IPS-NIHi7 (cell line): ENCODE results near the gene KLC3.
A peak's percentile ranks its signal among the peaks of the same experiment; 100 is the strongest.
"Not testable (repeated sequence)": the region's sequence is repeated elsewhere in the genome, so short reads cannot be mapped to it uniquely, and the experiment has no call there.

Source experiments
- DNase-seq: peaks from one replicate; pipeline ENCODE4 v3.0.0; 2012; ENCODE audit warnings: mixed read lengths; ENCODE audit errors: extremely low spot score

KLC3 gene

GRCh38 chr19:45340232-45340898 lies at the start of gene KLC3:
Gene KLC3 (plus strand): TSS chr19:45340750. CDS start chr19:45345542, 4,792 bp downstream.
- DNase-seq = peak; percentile 91

DNA sequence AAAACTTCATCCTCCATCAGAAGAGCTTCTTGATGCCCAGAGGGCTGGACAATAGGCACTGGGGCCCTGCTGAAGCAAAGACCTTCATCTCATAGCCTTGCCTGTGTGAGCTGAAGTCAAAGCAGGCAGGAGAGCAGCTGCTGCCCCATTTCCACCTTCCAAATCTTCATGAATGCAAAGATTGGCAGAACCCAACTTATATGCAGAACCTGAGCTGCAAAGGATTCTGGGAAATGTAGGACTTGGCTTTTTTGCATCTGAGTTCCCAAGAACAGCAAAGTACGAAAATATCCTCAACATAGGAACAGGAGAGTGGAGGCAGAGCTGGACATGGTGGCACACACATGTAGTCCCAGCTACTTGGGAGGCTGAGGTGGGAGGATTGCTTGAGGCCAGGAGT lies 48.7 kb upstream of the KLC3 start:
- DNase-seq = no peak

DNA sequence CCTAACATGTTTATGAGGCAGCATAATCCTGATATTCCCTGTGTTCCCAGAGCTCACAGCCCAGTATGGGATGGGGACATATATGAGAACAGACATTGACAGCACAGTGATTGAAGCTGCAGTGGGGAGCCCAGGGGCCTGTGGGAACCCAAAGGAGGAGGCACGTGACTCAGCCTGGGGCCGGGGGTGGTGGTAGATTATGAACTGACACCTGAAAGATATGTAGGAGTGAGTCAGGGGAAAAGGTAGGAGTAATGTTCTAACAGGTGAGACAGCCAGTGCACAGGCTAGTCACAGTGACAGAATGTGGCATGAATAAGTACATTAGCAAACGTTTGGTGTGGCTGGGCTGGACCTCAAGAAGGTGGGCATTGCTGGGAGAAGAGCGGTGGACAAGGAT lies 46.9 kb upstream of the KLC3 start:
- DNase-seq = no peak

GRCh38 chr19:45294291-45295029 lies 46.1 kb upstream of the KLC3 start:
- DNase-seq = no peak

DNA sequence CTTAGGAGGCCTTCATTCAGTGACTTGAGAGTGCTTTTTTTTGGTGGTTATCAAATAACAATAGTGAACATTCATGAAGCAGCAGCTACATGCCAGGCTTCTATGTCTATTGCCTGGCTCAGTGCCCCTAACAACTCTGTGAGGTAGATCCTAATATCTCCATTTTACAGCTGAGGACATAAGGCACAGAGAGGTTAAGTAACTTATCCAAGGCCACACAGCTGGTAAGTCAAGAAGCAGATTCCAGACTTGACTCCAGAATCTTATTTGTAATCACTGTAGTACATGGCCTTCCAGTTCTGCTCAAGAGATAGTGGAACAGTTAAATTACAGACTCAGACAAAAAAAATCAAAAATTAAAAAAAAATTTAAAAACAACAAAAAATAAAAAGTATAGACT lies 44.7 kb upstream of the KLC3 start:
- no peak for DNase-seq

DNA sequence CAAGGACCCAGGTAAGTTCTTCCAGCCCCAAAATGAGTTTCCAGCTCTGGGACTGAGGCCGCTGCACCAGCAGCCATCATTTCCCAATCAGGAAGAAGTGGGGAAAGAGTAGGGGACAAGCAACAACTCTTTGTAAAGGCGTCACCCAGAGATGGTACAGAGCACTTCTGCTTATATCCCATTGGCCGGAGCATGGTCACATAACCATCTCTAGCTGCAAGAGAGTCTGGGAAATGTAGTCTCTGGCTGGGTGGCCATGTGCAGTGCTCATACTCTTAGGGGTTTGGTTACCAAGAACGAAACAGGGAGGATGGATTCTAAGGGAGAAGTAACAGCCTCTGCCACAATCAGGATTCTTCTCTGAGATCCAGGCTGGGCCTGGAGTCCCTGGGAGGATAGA lies 44.2 kb upstream of the KLC3 start:
- no peak for DNase-seq

- DNase-seq = no peak
These were observed 42.9 kb upstream of the KLC3 start for GRCh38 chr19:45297674-45298073.

DNA sequence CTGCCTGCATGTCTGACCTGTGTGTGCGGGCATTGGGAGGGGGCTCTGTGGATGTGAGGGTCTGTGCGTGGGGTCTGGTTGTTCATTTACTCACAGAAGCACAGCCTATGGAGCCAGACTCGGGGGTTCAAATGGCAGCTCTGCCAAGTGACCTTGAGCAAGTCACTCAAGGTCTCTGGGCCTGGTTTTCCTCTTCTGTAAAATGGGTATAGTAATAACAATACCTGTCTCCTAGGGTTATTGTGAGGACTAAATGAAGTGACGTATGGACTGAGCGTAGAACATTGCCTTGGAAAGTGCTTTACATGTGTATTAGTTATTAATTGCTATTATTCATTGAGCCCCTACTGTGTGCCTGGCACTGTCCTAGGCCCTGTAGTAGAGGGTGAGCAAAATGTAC lies 42.3 kb upstream of the KLC3 start:
- DNase-seq = no peak

DNA sequence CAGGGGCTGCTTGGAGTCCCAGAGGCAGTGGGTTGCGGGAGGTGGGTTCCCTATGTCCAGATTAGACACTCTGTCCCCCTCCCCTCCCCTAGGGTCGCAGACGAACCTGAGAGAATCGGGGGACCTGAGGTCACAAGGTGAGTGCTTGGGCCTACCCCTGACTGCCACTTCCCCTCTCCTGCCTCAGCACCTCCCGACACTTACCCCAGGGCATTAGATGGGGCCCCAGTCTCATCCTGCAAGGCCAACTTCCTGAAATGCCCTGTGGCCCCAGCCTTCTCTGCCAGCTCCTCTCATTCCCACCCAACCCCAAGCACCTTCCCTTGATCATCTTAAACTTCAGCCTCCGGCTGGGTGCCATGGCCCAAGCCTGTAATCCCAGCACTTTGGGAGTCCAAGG lies 40.8 kb upstream of the KLC3 start:
- no peak for DNase-seq

- DNase-seq = no peak
These were observed 38.1 kb upstream of the KLC3 start for GRCh38 chr19:45302416-45302815.

- no peak for DNase-seq
These were observed 37.1 kb upstream of the KLC3 start for GRCh38 chr19:45303269-45304060.

DNA sequence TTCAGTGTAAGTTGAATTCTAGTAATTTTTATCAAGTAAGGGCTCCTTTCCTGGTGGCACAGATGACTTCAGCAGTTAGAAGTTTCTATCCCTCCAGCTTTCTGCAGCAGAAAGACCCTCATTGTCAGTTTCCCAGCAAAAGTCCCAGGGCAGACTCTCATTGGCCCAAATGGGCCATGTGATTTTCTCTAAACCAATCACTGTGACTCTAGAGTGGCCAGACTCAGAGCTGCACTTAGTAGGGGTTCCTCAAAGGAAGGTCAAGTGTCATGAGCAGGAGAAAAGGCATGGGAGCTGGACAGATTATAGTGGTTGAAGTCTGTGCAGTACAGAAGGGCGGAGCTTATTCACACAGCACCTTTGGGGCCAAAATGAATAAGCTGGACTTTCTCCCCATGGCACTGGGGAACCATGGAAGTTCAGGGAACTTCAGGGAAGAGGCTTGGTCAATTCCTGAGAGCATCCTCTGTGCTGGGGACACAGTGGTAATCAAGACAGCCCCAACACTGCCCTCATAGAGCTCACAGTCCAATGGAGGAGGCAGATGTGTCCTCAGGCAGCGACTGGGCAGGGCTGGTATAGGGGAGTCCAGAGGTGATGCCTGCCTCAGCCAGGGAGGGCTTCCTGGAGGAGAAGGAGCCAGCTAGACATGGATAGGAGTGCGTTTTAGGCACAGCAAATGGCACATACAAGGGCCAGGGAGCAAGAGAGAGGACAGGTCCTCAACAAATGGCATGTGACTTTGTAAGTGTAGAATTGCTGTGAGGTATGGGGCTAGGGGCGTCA lies 36.2 kb upstream of the KLC3 start:
- no peak for DNase-seq

- no peak for DNase-seq
These were observed 35.5 kb upstream of the KLC3 start for GRCh38 chr19:45305007-45305406.

DNA sequence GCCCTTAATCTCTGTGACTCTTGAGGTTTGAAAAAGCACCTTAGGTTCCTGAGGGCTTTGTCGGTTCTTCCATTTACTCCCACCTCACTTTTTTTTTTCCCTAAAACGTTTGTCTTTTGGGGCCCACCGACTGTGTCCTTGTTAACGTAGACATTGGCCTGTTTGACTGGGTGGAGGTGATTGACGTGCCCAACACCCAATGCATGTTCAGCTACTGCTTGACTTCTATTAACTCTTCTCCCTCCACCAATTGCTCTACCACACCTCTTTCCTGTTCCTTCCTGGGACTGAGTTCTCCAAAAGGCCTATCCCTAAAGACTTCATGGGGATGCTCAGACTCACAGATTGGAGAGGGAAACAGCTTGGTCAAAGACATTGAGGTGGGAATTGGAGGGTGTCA lies 35.1 kb upstream of the KLC3 start:
- no peak for DNase-seq

DNA sequence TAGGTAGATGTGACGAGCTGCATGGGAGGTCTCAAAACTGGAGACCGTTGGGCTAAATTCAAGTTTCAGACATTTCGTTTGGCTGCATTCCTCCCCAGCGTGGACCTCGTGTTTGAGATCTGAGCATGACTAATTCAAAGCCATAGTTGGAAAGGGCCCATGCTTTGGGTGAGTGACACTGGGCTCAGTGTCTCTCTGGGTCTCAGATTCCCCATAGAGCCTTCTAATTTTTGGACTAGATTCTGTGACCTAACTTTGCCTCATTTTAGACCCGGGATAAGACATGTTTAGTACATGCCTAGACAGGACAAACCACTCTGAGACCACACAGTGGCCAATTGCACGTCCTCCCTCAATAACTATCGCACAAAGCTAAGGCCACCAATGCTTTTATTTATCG lies 34.5 kb upstream of the KLC3 start:
- DNase-seq = no peak

- peak; percentile 78 for DNase-seq
These were observed 34.0 kb upstream of the KLC3 start for GRCh38 chr19:45306518-45307027.

DNA sequence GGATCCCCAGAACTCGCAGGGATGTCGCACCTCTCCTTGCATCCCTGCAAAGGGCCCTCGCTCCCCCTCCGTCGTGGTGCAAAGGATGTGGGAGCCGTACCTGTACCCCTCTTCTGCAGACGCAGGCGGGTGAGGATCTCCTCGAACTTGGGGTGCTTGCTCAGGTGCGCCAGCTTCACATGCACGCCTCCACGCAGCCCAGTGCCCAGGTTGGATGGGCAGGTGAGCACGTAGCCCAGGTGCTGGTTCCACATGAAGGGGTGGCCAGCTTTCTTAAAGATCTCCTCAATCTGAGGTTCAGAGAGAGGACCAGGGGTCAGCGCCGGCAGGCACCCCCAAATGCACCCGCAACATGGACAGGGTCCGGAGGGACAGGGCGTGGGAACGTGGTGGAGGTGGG lies 33.2 kb upstream of the KLC3 start:
- no peak for DNase-seq

- not testable (repeated sequence) for DNase-seq
These were observed 31.2 kb upstream of the KLC3 start for GRCh38 chr19:45309322-45309721.

GRCh38 chr19:45311621-45312020 lies 28.9 kb upstream of the KLC3 start:
- DNase-seq = no peak

DNA sequence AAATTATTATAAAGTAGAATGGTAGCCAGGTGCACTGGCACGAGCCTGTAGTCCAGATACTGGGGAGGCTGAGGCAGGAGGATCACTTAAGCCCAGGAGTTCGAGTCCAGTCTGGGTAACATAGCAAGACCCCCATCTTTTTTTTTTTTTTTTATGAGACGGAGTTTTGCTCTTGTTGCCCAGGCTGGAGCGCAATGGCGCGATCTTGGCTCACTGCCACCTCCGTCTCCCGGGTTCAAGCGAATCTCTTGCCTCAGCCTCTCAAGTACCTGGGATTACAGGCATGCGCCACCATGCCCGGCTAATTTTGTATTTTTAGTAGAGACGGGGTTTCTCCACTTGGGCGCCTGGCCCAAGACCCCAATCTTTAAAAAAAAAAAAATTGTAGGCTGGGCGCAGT lies 28.3 kb upstream of the KLC3 start:
- not testable (repeated sequence) for DNase-seq

GRCh38 chr19:45314708-45315245 lies 25.8 kb upstream of the KLC3 start:
- DNase-seq = no peak
